ENCODE data around the gene TRPM5. TPM values are rescaled to one million over a fixed set of nuclear protein-coding genes. Genes with fewer than 3 reads are reported as not detected.

Gene TRPM5
- polyA plus RNA-seq, 1 of the 3 experiments (the other 2 are of a cell fraction), result not detected

DNA sequence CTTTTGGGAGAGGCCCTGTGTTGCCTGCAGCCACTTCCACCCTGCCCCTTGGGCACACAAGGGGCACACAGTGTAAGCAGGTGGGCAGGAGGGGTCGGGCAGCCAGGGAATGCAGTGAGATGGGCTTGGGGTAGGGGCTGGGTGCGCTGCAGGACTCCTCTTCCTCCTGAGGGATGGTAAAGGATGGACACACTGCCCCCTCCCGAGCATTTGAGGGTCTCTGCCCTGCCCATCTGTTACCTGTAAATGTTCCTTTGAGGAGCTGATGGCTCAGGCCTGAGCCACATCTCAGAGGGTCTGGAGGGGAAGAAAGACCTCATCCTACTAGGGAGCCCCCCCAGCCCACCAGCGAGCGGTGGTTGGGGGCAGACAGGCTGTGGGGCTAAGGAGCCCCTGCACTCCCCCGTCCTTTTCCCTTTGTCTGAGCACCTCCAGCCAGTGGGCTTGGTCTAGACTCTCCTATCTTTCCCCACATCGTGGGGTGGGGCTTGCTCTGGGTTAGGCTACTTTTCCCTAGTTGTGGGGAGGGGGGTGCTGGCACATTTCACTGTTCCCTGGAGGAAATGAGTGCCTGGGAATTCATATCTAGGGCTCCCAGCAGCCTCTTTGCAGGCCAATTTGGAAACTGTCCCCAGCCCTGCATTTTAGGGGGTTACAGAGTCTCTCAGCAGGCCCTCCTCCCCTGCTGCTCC is 45.5 kb downstream of the TRPM5 start:
- Histone ChIP-seq H3K9me2 (no peaks in the 10 kb centered on the region), H3K79me2 (ENCODE audit: insufficient read depth) (peaks cover 34% of the 10 kb centered on the region), H2AFZ (ENCODE audit: low read depth) (no peak overlapping the region), H3F3A (replicated peaks; ENCODE audit: insufficient read depth) (peaks cover 10% of the 10 kb centered on the region), H3K9ac (peak overlapping the region; percentile 94; the same call in 1 of the 2 replicates), H3K9me3 (no peaks in the 10 kb centered on the region), H3K27me3 (ENCODE audit: insufficient read depth) (no peaks in the 10 kb centered on the region), H4K20me1 (ENCODE audit: insufficient read depth) (peaks cover 3% of the 10 kb centered on the region; the same call in 1 of the 2 replicates), H3K27ac (ENCODE audit: low read depth in 2 of 2, low read length in 1 of 2) (peak overlapping the region; percentile 93 to 95), H3K36me3 (replicated peaks in 1 of 2; ENCODE audit: control insufficient read depth in 1 of 2, insufficient read depth in 2 of 2, low read length in 1 of 2) (peaks cover 8 to 48% of the 10 kb centered on the region in 2 experiments), H3K4me2 (peak overlapping the region; percentile 99), H3K4me3 (ENCODE audit: low read depth in 2 of 2, low read length in 1 of 2) (peak overlapping the region; percentile 88 to 91), H3K4me1 (ENCODE audit: control insufficient read depth in 1 of 2, insufficient read depth in 2 of 2, low read depth in 1 of 2, low read length in 1 of 2) (peaks cover 10 to 23% of the 10 kb centered on the region in 2 experiments; a peak in 2 of 4 replicates)
- DNase-seq, result peak; percentile 67
- TF ChIP-seq RAD21 (IDR thresholded peaks at IDR 0.05; ENCODE audit: low read length) (peak; percentile 48), SMC3 (IDR thresholded peaks at IDR 0.05; ENCODE audit: low read depth, low read length) (peak; percentile 33; the same call in 1 of the 2 replicates), CTCF (IDR thresholded peaks at IDR 0.05) (0 out of 2 replicates have a peak, but pooled peaks have one; percentile 18), MAX (IDR thresholded peaks at IDR 0.05; ENCODE audit: low read depth) (no peak)
- CTCF ChIA-PET, result interaction anchor here (0.6 to 9.9 kb wide), 17 partner anchors 12 to 212 kb away, joined by 3 to 166 read pairs (median 5); no protein-coding TSS in a partner anchor
- 46% methylated on average over 3 of the region's 7 CpGs for WGBS (ENCODE audit: low lambda C conversion rate)
- POLR2A ChIA-PET, result interaction anchor here (1.0 to 3.0 kb wide), 2 partner anchors 21 to 94 kb away, joined by 4 to 22 read pairs; partner anchors contain the start of gene CD81

GRCh38 chr11:2397005-2397404 is 47.3 kb downstream of the TRPM5 start:
- POLR2A ChIA-PET, result no interaction called here
- H3F3A ChIP-seq (replicated peaks; ENCODE audit: insufficient read depth), result peaks cover 10% of the 10 kb centered on the region
- H3K9me2 ChIP-seq, result no peaks in the 10 kb centered on the region
- peaks cover 8 to 42% of the 10 kb centered on the region in 2 experiments for H3K36me3 ChIP-seq (replicated peaks in 1 of 2; ENCODE audit: control insufficient read depth in 1 of 2, insufficient read depth in 2 of 2, low read length in 1 of 2)
- H3K79me2 ChIP-seq (ENCODE audit: insufficient read depth), result peaks cover 25% of the 10 kb centered on the region
- H3K9me3 ChIP-seq, result no peaks in the 10 kb centered on the region
- no peak for TF ChIP-seq SMC3 (IDR thresholded peaks at IDR 0.05; ENCODE audit: low read depth, low read length)
- CTCF ChIA-PET, result no interaction called here
- DNase-seq, result no peak
- no peak overlapping the region for H3K9ac ChIP-seq
- H3K4me3 ChIP-seq (ENCODE audit: low read depth in 2 of 2, low read length in 1 of 2), result no peak overlapping the region
- peaks cover 17% of the 10 kb centered on the region; the same call in 1 of the 2 replicates for H4K20me1 ChIP-seq (ENCODE audit: insufficient read depth)
- no peaks in the 10 kb centered on the region for H3K27me3 ChIP-seq (ENCODE audit: insufficient read depth)
- no peak overlapping the region for H3K4me2 ChIP-seq
- WGBS (ENCODE audit: low lambda C conversion rate), result 96% methylated on average over 9 of the region's 12 CpGs
- no peak overlapping the region for H3K27ac ChIP-seq (ENCODE audit: low read depth in 2 of 2, low read length in 1 of 2)
- H2AFZ ChIP-seq (ENCODE audit: low read depth), result no peak overlapping the region
- H3K4me1 ChIP-seq (ENCODE audit: control insufficient read depth in 1 of 2, insufficient read depth in 2 of 2, low read depth in 1 of 2, low read length in 1 of 2), result peaks cover 10 to 20% of the 10 kb centered on the region in 2 experiments; a peak in 2 of 4 replicates

DNA sequence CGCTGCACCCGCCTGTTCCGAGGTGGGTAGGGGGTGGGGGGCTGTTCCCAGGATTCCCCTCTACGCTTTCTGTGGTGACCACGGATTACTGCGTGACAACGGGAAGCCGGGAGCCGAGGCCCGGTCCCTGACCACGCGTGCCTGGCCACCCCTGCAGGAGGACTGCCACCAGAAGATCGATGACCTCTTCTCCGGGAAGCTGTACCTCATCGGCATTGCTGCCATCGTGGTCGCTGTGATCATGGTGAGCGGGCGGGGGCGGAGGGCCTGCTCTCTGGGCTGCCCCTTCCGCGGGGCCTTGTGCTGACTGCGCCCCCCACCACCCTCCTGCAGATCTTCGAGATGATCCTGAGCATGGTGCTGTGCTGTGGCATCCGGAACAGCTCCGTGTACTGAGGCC is 47.8 kb downstream of the TRPM5 start:
- H3K36me3 ChIP-seq (replicated peaks in 1 of 2; ENCODE audit: control insufficient read depth in 1 of 2, insufficient read depth in 2 of 2, low read length in 1 of 2), result peaks cover 8 to 45% of the 10 kb centered on the region in 2 experiments
- no peaks in the 10 kb centered on the region for H3K9me2 ChIP-seq
- peaks cover 7 to 15% of the 10 kb centered on the region in 2 experiments; a peak in 2 of 4 replicates for H3K4me1 ChIP-seq (ENCODE audit: control insufficient read depth in 1 of 2, insufficient read depth in 2 of 2, low read depth in 1 of 2, low read length in 1 of 2)
- TF ChIP-seq FOXM1 (IDR thresholded peaks at IDR 0.05; ENCODE audit: low read depth), result no peak
- TF ChIP-seq ELF1 (IDR thresholded peaks at IDR 0.05), result no peak
- TF ChIP-seq SIN3A (IDR thresholded peaks at IDR 0.05; ENCODE audit: borderline replicate concordance, low read depth, low read length), result no peak
- no peak for TF ChIP-seq RCOR1 (IDR thresholded peaks at IDR 0.05; ENCODE audit: low read length)
- no peak for TF ChIP-seq USF1 (IDR thresholded peaks at IDR 0.05; ENCODE audit: borderline replicate concordance, low read depth)
- no peak for TF ChIP-seq NRF1 (IDR thresholded peaks at IDR 0.05; ENCODE audit: low read depth, low read length)
- TF ChIP-seq POLR2AphosphoS5 (IDR thresholded peaks at IDR 0.05; ENCODE audit: low read depth, low read length), result no peak
- WGBS (ENCODE audit: low lambda C conversion rate), result 94% methylated on average over 9 of the region's 26 CpGs
- peaks cover 19% of the 10 kb centered on the region for H3K79me2 ChIP-seq (ENCODE audit: insufficient read depth)
- H3K4me3 ChIP-seq (ENCODE audit: low read depth in 2 of 2, low read length in 1 of 2), result no peak overlapping the region
- H4K20me1 ChIP-seq (ENCODE audit: insufficient read depth), result peaks cover 23% of the 10 kb centered on the region
- DNase-seq, result no peak
- H3K9me3 ChIP-seq, result no peaks in the 10 kb centered on the region
- H3K27me3 ChIP-seq (ENCODE audit: insufficient read depth), result no peaks in the 10 kb centered on the region
- no peak overlapping the region for H3K9ac ChIP-seq
- POLR2A ChIA-PET, result interaction anchor here (1.0 kb wide), 1 partner anchor 19 kb away, joined by 3 read pairs; no protein-coding TSS in a partner anchor
- no peak overlapping the region for H2AFZ ChIP-seq (ENCODE audit: low read depth)
- CTCF ChIA-PET, result no interaction called here
- no peak overlapping the region for H3K4me2 ChIP-seq
- H3F3A ChIP-seq (replicated peaks; ENCODE audit: insufficient read depth), result peaks cover 10% of the 10 kb centered on the region
- H3K27ac ChIP-seq (ENCODE audit: low read depth in 2 of 2, low read length in 1 of 2), result no peak overlapping the region

Measured in SK-N-SH (cell line).